ENCODE data around the gene PRKD3.
"Not testable (repeated sequence)": the region's sequence is repeated elsewhere in the genome, so short reads cannot be mapped to it uniquely, and the experiment has no call there.

PRKD3 gene

GRCh38 chr2:37306024-37306423 is 18.6 kb downstream of the PRKD3 start:
- DNase-seq: peak; percentile 68

DNA sequence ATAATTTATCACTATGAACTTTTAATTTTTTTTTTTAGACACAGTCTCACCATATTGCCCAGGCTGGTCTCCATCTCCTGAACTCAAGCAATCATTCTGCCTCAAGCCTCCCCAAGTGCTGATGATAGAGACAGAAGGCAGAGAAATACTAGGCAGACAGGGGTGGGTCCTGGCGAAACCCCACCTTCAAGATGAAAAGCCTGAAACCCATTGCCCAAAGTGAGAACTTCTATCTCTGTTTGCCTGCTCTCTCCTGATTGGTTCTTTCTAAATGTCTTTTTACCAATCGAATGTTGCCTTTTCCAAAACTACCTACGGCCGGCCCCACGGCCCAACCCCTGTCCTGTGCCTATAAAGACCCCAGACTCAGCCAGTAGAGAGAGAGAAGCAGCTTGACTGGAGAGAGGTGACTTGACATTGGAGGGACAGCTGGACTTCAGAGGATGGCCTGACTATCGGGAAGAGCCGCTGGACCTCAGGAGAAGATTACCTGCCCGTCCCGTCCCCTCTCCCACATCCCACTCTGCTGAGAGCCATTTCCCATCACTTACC is 21.9 kb downstream of the PRKD3 start:
- DNase-seq: no peak

DNA sequence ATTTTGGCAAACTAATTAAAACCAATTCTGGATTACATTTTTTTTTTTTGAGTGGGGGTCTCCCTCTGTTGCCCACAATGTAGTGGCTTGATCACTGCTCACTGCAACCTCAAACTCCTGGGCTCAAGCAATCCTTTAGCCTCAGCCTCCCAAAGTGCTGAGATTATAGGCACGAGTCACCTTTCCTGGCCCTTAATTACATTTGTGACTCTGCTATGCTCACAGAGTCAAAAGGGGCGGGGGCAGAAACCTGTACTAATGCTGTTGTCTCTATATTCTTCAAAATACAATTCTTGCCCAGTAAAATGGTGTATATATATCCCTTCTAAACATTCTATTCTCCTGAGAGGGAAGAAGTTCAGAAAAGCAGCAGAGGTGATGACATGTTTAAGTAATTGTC is 23.2 kb downstream of the PRKD3 start:
- no peak for DNase-seq

DNA sequence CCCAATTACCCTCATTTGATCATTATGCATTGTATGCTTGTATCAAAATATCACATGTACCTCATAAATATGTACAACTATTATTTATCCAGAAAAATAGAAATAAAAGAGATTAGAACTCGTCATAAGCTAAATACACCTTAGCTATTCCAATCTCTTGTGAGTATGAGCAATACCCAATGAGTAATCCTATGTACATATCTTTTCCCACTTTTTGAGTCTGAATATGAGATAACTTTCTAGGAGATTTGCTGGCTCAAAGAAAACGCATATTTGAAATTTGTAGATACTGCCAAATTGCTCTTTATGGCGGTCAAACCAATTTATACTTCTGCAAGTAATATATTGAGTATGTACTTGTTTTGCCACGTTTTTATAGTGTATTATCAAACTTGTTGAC is 24.1 kb downstream of the PRKD3 start:
- DNase-seq: no peak

- no peak for DNase-seq
Observed at GRCh38 chr2:37300146-37300545, 24.5 kb downstream of the PRKD3 start.

DNA sequence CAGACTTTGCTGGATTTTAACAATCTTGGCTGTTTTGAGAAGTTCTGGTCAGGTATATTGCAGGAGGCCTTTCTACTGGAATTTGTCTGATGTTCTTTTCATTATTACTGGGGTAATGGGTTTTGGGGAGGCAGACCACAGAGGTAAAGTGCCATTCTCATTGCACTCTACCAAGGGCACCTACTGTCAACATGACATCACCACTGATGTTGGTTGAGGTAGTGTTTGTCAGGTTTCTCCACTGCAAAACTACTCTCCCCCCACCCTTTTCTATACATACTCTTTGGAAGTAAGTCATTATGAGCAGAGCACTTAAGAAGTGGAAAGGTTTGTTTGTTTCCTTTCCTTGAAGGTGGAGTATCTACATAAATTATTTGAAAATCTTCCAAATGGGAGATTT is 27.0 kb downstream of the PRKD3 start:
- no peak for DNase-seq

DNA sequence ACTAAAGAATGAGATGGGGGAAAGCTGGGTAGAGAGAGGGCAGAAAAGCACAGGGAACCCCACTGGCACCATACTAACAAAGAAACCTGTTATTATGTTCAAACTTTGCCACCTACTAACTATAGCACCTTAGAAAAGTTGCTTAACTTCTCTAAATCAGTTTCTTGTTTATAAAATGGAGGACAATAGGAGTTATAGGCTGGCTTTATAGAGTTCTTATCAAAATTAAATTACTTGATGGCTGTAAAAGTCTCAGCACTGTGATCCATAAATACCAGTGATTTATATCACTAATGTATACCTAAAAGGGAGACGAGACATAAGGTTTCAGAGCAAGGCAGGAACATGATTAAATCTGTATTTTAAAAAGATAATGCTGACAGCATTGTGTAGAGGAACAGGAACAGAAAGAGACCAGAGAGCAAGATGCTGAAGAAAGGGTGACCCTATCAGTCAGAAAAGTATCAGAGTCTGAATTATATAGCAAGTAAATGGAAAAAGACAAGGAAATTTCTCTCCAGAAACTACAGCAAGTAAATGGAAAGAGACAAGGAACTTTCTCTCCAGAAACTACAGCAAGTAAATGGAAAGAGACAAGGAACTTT is 29.1 kb downstream of the PRKD3 start:
- DNase-seq: no peak

DNA sequence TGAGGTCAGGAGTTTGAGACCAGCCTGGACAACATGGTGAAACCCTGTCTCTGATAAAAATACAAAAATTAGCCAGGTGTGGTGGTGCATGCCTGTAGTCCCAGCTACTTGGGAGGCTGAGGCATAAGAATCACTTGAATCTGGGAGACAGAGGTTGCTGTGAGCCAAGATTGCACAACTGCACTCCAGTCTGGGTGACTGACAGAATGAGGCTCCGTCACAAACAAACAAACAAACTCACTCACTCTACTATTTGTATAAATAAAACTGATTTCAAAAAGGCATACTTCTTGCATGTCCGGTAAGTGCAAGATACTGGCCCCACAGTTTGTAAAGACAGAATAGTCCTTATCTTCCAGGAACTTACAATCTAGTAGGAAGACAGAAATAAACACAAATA is 29.8 kb downstream of the PRKD3 start:
- DNase-seq: not testable (repeated sequence)

DNA sequence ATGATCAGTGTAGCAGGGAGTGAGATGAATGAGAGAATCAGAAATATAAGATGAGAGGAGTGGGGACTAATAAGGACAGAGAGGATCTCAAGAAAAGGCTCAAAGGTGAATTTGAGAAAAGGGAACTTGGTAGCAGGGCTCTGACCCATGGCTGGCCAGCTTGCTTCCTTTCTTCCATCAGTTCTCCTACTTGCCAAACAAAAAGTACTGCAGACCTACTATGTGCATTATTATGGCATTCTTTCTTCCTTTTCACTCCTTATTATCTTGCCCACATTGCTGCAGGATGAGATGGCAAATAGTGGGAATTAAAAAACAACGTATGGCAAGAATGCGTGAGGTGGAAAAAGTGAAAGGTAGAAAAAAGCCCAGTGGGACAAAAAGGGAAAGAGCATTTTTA is 33.0 kb downstream of the PRKD3 start:
- no peak for DNase-seq

- no peak for DNase-seq
Observed at GRCh38 chr2:37287966-37288365, 36.7 kb downstream of the PRKD3 start.

GRCh38 chr2:37284381-37284780 is 40.3 kb downstream of the PRKD3 start:
- no peak for DNase-seq

DNA sequence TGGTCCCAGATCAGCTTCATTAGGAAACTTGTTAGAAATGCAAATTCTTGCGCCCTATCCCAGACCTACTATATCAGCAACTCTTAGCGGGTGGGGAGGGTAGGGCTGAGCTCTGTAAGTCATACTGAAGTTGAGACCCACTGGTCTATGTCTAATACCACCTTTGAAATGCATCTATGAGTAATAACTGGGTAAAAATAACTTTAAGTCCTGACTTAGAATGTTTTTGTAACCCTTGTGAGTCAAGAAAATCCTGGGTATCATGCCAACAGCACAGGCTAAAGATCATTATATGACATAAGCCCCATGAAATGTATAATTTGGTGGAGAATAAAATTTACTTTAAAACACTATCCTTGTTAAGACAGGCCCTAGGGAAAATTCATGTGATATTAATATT is 41.4 kb downstream of the PRKD3 start:
- no peak for DNase-seq

GRCh38 chr2:37282746-37283145 is 41.9 kb downstream of the PRKD3 start:
- DNase-seq: no peak

DNA sequence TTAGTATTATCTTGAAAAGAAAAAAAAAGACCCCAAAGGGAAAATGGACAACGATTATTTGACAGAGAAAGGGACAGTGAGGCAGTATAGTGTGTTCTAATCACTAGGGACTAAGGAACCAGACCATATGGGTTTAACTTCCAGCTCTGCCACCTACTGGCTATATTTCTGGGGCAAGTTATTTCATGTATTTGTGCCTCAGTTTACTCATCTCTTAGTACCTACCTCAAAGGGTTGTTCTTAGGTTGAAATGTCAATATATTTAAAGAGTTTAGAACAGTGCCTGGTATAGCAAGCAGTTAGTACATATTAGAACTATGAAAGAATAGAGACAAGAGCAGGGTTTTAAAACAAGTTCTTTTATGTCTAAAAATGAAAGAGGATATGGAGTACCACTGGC is 42.7 kb downstream of the PRKD3 start:
- no peak for DNase-seq

DNA sequence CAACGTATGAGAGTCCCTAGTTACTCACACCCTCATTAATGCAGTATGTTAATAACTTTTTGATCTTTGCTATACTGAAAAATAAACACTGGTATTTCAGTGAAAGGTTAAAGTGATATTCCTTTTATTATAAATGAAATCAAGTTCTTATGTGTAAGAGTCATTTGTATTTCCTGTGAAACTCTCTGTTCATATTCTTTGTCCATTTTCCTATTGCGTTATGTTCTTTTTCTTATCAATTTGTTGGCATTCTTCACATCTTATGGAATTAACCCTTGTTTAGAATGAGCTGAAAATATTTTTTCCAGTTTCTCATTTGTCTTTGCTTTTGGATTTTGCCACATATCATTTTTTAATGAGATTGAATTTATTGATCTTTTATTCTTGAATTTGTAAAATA is 48.3 kb downstream of the PRKD3 start:
- DNase-seq: no peak
